WTC11 (cell line): ENCODE results near the gene MADD.

Experiments
- ATF1 ChIP-seq: sonication (generic); formaldehyde crosslinking; IDR thresholded peaks from 2 replicates; pipeline ENCODE4 v1.8.1; 2023; ENCODE audit warnings: mild to moderate bottlenecking, moderate library complexity, missing genetic modification reagents
- CBFB ChIP-seq: sonication (generic); formaldehyde crosslinking; IDR thresholded peaks from 2 replicates; pipeline ENCODE4 v1.8.1; 2022; ENCODE audit warnings: mild to moderate bottlenecking, low read depth, missing genetic modification reagents
- CREB1 ChIP-seq: sonication (generic); formaldehyde crosslinking; IDR thresholded peaks from 2 replicates; pipeline ENCODE4 v1.8.0; 2023; ENCODE audit warnings: mild to moderate bottlenecking, missing genetic modification reagents
- ELF4 ChIP-seq: sonication (generic); formaldehyde crosslinking; IDR thresholded peaks from 2 replicates; pipeline ENCODE4 v1.8.1; 2022; ENCODE audit warnings: low read depth, mild to moderate bottlenecking, moderate library complexity, missing genetic modification reagents
- JUN ChIP-seq: sonication (generic); formaldehyde crosslinking; IDR thresholded peaks from 2 replicates; pipeline ENCODE4 v1.8.0; 2023; ENCODE audit warnings: mild to moderate bottlenecking, missing genetic modification reagents
- NFE2L1 ChIP-seq: sonication (generic); formaldehyde crosslinking; IDR thresholded peaks from 2 replicates; pipeline ENCODE4 v1.8.1; 2023; ENCODE audit warnings: missing genetic modification reagents
- NR1H2 ChIP-seq: sonication (generic); formaldehyde crosslinking; IDR thresholded peaks from 2 replicates; pipeline ENCODE4 v1.9.0; 2021; ENCODE audit warnings: mild to moderate bottlenecking, moderate library complexity, missing genetic modification reagents
- ZNF263 ChIP-seq: sonication (generic); formaldehyde crosslinking; IDR thresholded peaks from 2 replicates; pipeline ENCODE4 v1.8.1; 2022; ENCODE audit warnings: low read depth, mild to moderate bottlenecking, moderate library complexity, missing genetic modification reagents
- TF ChIP-seq, protein P1 (sequence below): fragments of 200-600 bp; IDR thresholded peaks from 2 replicates; pipeline ENCODE4 v1.8.0; 2022; ENCODE audit warnings: antibody characterized with exemption
- TF ChIP-seq, protein P2 (sequence below): sonication (generic); formaldehyde crosslinking; IDR thresholded peaks from 2 replicates; pipeline ENCODE4 v1.8.0; 2022; ENCODE audit warnings: mild to moderate bottlenecking, missing genetic modification reagents
- TF ChIP-seq, protein P3 (sequence below): sonication (generic); formaldehyde crosslinking; IDR thresholded peaks from 2 replicates; pipeline ENCODE4 v1.8.1; 2022; ENCODE audit warnings: mild to moderate bottlenecking, missing genetic modification reagents, moderate library complexity, borderline replicate concordance
- TF ChIP-seq, protein P4 (sequence below): sonication (generic); formaldehyde crosslinking; IDR thresholded peaks from 2 replicates; pipeline ENCODE4 v1.8.0; 2022; ENCODE audit warnings: mild to moderate bottlenecking, missing genetic modification reagents
- TF ChIP-seq, protein P5 (sequence below): sonication (generic); formaldehyde crosslinking; IDR thresholded peaks from 2 replicates; pipeline ENCODE4 v1.8.1; 2022; ENCODE audit warnings: mild to moderate bottlenecking, moderate library complexity, missing genetic modification reagents

DNA sequence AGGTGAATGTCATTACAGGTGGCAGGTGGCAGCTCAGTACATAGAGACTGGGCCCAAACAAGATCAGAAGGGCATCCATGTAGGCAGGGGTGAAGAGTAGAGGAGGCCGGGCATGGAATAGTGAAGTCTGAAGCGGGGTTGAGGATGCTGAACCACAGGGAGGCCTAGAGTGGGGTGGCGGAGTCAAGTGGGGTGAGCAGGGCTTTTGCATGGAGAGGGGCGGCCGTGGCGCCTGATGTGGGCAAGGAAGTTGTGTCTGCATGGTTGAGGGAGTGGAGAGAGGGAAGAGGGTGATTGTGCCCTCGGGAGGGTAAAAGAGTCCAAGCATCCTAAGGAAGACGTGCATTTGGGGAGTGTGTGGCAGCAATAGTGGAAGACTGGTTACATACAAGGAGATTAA is 40.8 kb upstream of the MADD start:
- TF ChIP-seq, protein P1, sequence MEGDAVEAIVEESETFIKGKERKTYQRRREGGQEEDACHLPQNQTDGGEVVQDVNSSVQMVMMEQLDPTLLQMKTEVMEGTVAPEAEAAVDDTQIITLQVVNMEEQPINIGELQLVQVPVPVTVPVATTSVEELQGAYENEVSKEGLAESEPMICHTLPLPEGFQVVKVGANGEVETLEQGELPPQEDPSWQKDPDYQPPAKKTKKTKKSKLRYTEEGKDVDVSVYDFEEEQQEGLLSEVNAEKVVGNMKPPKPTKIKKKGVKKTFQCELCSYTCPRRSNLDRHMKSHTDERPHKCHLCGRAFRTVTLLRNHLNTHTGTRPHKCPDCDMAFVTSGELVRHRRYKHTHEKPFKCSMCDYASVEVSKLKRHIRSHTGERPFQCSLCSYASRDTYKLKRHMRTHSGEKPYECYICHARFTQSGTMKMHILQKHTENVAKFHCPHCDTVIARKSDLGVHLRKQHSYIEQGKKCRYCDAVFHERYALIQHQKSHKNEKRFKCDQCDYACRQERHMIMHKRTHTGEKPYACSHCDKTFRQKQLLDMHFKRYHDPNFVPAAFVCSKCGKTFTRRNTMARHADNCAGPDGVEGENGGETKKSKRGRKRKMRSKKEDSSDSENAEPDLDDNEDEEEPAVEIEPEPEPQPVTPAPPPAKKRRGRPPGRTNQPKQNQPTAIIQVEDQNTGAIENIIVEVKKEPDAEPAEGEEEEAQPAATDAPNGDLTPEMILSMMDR = no peak
- TF ChIP-seq ZNF263 (CRISPR knock-in tag) = no peak
- no peak for TF ChIP-seq NR1H2 (CRISPR knock-in tag)
- no peak for TF ChIP-seq ATF1
- TF ChIP-seq JUN = no peak
- TF ChIP-seq, protein P2, sequence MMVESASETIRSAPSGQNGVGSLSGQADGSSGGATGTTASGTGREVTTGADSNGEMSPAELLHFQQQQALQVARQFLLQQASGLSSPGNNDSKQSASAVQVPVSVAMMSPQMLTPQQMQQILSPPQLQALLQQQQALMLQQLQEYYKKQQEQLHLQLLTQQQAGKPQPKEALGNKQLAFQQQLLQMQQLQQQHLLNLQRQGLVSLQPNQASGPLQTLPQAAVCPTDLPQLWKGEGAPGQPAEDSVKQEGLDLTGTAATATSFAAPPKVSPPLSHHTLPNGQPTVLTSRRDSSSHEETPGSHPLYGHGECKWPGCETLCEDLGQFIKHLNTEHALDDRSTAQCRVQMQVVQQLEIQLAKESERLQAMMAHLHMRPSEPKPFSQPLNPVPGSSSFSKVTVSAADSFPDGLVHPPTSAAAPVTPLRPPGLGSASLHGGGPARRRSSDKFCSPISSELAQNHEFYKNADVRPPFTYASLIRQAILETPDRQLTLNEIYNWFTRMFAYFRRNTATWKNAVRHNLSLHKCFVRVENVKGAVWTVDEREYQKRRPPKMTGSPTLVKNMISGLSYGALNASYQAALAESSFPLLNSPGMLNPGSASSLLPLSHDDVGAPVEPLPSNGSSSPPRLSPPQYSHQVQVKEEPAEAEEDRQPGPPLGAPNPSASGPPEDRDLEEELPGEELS (CRISPR knock-in tag) = no peak
- TF ChIP-seq ELF4 (CRISPR knock-in tag) = no peak
- no peak for TF ChIP-seq CBFB (CRISPR knock-in tag)
- TF ChIP-seq, protein P3, sequence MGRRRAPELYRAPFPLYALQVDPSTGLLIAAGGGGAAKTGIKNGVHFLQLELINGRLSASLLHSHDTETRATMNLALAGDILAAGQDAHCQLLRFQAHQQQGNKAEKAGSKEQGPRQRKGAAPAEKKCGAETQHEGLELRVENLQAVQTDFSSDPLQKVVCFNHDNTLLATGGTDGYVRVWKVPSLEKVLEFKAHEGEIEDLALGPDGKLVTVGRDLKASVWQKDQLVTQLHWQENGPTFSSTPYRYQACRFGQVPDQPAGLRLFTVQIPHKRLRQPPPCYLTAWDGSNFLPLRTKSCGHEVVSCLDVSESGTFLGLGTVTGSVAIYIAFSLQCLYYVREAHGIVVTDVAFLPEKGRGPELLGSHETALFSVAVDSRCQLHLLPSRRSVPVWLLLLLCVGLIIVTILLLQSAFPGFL (CRISPR knock-in tag) = no peak
- TF ChIP-seq NFE2L1 (CRISPR knock-in tag) = no peak
- TF ChIP-seq, protein P4, sequence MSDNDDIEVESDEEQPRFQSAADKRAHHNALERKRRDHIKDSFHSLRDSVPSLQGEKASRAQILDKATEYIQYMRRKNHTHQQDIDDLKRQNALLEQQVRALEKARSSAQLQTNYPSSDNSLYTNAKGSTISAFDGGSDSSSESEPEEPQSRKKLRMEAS = no peak
- TF ChIP-seq CREB1 = no peak
- TF ChIP-seq, protein P5, sequence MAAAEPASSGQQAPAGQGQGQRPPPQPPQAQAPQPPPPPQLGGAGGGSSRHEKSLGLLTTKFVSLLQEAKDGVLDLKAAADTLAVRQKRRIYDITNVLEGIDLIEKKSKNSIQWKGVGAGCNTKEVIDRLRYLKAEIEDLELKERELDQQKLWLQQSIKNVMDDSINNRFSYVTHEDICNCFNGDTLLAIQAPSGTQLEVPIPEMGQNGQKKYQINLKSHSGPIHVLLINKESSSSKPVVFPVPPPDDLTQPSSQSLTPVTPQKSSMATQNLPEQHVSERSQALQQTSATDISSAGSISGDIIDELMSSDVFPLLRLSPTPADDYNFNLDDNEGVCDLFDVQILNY = no peak
